Fibroblast of skin of left quadriceps (primary cell): ENCODE measurements around the gene SYT7.

Experiments
- DNase-seq, 2 experiments: peaks; one replicate each; pipeline ENCODE4 v3.0.0-alpha.2; 2013; ENCODE audit warnings: low read depth in 2 of 2

Gene SYT7

DNA sequence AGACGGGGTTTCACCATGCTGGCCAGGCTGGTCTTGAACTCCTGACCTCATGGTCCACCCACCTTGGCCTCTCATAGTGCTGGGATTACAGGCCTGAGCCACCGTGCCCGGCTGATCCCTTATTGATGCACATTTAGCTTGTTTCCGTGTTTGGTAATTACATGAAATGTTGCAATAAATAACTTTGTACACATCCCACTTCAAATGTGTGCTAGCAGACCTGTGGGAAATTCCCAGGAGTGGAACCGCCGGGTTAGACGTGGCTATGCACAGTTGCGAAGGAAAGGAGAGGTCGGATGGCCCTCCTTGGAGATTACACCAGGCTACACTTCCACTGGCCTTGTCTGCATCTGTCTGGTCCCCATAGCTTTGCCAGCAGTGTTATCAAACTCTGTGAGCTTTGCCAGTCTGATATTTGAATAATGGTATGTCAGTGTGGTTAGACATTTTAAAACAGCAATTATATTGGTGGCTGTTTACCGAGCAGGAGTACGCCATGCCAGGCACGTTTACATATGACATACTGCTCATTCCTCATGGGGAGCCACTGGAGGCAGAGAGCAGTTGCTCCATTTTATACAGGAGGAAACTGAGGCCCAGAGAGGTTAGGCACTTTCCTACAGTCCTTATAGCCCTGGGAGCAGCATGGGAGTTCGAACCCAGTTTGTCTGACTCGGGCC lies 27.2 kb upstream of the SYT7 start:
- no peak for DNase-seq

DNA sequence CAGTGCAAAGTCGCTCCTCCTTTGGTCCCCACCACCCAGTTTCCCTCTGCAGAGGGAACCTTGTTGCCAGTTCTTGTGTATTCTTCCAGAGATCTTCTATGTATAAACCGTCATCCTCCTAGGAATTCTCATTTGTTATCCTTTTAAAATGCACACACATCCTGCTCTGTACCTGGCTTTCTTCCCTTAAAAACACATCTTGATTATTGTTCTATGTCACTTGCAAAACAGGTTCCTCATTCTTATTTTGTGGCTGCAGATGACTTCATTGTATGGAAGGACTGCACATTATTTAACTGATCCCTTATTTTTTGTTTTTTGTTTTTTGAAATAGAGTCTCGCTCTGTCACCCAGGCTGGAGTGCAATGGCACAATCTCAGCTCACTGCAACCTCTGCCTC lies 26.6 kb upstream of the SYT7 start:
- no peak for DNase-seq

GRCh38 chr11:61603667-61604066 lies 22.8 kb upstream of the SYT7 start:
- no peak for DNase-seq

GRCh38 chr11:61602775-61603569 lies 22.1 kb upstream of the SYT7 start:
- peak; percentile 94 for DNase-seq

DNA sequence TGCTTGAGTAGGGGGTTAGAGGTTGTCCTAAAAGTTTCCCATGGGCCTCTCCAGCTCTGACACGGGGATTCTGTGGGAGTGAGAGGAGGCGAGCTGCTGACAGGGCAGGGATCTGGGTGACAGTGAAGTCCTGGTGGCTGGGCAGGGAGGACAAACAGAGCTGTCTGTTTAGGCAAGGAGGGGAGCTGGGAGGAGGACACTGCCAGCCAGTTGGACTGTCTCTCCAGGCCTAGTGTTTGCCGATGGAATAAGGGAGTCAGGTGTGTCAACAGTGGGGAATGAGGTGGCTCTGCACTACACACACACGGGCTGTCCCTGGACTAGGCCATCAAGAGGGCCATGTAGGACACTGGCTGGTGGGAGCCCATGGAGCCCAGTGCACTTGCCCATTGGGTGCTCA lies 20.6 kb upstream of the SYT7 start:
- DNase-seq = no peak

DNA sequence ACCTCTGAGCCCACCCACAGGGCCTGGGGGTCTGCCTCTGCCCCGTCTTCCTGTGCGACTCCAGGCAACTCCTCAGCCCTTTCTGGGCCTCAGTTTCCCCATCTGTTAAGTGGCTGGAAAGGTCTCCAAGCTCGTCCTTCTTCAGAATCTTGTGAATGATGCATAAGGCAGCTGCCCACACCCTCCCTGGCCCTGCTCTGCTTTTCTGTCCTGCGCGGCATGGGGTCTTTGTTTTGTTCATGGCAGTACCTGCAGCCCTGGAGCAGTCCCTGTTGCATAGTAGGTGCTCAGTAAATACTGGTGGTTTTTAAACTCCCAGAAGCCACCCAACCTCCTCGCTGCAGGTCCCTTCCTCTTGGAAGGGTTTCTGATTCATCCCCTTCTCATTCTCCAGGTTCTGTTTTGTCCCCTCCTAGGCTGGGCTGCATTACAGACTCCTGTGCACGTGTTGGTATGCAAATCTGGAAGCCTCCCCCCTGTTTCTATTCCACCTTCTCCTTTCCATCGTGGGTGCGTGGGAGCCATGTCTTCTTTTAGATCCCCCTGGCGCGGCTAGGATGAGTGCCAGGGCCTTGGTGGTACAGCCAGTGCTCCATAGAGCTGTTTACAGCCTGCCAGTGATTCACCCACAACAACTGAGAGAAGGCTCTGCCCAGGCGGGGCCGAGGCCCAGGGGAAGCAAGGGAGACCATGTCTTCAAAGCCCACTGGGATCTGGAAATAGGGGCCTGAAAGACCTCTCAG lies 19.3 kb upstream of the SYT7 start:
- no peak for DNase-seq

DNA sequence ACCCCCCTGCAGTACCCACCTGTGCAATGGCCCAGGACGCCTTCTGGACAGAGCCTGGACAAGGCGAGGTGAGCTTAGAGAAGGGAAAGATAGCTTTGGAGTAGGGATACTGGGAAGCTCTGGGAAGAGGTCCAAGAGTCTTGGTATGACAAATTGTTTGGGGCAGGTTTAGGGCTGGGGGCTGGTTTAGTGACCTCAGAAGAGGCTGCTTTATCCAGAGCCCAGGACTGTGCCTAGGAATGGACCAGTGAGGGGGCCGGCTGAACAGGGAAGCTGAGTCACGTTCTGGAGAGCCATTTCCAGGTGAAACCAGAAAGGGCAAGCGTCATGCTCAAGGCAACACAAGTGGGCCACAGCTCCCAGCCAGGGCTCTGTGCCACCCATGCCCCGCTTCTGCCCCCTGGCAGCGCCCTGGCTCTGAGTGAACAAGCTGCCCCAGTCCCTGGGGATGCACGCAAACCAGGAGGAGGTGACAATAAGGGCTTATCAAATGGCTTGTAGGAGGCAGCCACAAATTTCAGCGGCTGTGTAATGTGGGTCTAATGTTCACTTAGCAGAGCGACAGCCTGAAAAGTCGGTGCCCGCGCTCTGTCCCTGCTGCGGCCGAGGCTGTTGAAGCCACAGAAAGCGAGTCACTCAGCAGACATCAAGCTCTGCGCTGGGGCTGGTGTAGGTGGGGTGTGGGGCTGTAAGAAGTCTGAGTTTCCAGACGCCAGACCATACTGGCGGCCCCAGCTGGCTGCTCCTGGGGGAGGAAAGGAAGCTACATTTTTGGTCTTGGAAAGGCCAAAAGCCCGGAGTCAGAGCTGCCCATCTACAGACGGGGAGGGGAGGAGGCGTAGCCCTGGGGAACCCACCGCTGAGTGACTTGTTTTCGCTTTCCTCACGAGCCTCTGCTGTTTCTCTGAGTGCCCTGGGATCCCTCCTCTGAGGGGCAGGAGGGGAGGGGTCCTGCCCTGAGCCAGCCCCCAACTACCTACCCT lies 18.3 kb upstream of the SYT7 start:
- DNase-seq = no peak

DNA sequence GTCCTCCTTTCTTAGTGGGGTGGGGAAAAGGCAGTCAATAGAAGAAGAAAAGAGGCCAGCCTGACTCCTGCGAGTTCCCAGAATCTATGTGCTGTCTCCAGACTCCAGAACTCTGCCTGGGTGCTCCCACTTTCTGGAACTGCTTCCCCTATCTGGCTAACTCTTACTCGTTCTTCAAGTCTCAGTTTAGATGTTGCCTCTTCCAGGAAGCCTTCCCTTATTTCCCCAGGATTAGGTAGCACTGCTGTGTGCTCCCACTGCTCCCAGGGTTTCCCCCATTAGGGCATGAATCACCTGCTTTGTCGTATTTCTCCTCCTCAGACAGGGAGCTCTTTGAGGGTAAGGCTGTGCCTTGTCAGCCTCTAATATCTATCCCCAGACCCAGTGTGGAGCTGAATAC lies 17.5 kb upstream of the SYT7 start:
- no peak for DNase-seq

DNA sequence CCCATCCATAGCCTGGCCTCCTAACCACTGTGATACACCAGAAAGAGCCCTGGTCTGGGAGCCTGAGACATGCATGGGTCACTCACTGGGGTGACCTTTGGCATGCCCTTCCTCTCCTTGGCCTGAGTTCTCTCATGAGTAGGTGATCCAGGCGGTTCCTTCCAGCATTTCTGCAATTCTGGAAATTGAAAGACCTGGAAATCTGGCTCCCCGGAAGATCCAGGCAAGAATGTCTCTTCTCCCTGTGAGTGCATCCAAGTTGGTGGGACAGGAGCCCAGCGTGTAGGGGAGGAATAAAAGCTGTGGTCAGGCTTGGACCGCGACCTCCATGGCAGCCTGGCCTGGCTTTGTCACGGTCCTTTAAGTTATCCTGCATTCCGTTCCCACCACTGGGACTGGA lies 16.1 kb upstream of the SYT7 start:
- no peak for DNase-seq

DNA sequence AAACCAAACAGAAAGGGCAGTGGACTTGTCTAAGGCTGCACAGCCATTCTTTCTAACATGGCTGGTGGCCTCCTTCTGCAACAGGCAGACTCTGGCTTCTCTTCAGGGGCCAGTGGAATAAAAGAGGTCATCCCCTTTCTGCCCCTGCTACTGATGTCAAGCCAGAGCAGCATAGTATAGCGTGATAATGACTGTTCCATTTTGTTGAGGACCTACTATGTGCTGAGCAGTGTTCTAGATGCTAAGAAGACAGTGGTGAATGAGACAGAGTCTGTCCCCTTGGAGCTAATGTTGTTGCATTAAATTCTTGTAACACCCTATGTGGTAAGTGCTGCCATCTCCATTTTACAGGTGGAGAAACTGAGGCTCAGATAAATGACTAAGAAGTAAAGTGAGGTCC lies 15.7 kb upstream of the SYT7 start:
- no peak for DNase-seq

DNA sequence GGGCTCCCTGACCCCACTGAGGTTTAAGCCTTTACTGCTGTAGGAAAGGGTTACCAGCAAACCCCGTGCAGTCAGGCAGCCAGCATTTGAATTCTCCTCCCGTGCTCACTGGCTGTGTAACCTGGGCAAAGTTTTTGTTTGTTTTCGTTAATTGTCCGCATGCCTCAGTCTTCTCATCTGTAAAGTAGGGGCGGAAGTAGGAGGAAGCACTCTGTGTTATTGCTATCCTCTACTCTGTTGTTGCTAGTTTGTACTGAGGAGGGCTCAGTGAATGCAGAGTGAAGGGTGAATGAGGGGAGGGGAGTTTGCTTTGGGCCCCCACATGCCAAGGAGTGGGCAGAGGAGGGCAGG lies 14.0 kb upstream of the SYT7 start:
- DNase-seq = no peak

- no peak for DNase-seq
These were observed 12.3 kb upstream of the SYT7 start for GRCh38 chr11:61593151-61593550.

DNA sequence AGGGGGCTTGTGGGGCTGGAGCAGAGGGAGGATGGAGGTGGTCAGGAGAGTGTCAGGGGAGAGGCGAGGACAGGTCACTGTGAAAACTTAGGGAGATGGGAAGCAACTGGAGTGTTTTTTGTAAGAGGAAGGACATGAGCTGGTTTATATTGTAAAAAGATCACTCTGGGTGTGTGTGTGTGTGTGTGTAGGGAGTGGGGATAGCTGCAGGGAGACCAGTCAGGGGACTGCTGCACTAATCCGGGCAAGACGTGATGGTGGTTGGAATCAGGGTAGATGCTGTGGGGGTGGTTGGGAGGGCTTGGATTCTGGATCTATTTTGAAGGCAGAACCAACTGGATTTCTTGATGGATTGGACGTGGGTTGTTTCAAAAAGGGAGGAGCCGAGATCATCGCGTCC lies 11.3 kb upstream of the SYT7 start:
- DNase-seq = no peak

DNA sequence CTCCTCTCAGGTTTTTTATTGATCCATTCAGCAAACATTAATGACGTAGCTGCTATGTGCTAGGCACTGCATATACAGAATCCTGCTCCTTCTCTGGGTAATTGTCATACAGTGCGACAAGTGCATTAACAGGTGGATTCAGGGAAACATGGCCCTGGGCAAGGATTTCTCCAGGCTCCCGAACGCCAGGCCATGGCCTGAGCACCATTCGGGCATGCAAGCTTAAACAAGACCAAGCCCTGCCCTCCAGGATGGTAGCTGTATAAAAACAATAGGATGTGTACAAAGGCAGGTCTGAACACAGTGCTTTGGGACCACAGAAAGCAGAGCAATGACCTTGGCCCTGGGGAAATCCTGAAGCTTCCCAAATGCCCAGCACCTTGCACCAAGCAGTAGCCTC lies 9.1 kb upstream of the SYT7 start:
- no peak for DNase-seq

DNA sequence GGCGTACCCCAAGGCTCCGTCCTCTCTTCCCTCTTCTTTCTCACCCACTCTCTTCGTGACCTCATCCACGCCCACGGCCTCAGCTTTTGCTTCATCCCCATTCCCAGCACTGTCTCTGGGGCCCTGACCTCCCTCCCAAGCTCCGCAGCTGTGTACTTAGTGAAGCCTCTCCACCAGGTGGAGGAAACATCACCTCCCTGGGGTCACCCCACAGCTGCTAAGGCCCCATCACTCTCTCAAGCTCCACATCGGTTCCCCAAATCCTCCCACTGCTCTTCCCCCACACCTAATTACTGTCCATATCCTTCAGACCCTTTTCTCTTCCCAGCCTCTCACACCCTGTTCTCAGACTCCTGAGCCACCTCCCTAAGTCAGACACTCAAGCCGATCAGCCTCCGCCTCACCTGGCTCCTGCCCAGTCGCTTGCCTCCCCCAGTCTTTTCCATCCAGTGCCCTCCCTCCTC lies 7.9 kb upstream of the SYT7 start:
- no peak for DNase-seq

DNA sequence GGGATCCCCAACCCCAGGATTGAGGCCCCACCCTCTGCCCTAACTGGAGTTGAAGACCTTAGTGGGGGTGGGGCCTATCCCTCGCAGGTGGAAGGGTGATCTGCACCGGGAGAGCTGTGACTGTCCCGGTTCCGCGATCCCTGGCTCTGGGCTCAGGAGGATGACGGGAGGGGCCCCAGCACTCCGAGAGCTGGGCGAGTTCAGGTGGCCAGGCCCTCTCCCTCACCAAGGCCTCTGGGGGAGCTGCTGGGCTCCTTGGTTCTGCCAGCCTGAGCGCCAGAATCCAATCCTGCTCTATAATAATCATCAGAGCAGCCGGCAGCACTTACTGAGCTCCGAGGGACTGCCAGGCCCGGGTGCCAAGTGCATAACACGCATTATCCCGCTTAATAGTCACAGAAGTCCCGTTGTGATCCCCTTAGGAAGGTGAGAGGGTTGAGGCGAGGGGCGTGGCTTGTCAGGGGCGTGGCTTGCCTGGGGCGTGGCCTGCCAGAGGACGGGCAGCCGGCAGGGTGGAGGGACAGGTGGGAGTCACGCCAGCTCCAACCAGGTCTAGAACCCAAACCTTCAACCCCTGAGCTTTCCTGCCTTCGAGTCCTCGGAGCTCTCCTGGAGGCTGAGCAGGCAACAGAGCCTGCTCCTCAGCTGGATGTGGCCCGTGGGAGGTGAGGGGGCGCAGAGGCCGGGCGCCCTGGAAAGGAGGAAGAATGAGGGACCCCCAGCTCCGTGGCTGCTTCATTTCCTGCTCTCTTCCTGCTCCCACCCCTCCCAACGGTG lies 7.3 kb upstream of the SYT7 start:
- DNase-seq = no peak

DNA sequence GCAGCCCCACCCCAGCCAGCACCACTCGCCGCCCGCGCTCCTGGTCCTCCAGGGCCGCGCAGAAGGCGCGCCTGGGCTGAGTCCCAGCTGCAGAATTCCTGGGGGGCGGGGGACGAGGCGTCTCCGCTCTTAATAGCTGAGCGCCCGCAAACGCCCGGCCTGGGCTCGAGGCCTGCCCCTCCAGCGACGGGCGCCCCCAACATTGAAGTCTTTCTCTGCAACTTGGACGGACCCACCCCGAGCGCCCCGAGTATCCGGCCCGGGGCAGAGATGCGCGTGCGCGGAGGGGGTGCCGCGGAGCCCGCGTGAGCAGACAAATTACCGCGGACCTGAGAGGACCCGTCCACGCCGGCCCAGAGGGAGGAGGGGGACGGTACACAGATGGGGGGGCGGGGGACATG lies 6.7 kb upstream of the SYT7 start:
- no peak for DNase-seq

GRCh38 chr11:61586792-61587430 lies 6.0 kb upstream of the SYT7 start:
- no peak for DNase-seq

- no peak for DNase-seq
These were observed 4.2 kb upstream of the SYT7 start for GRCh38 chr11:61585115-61585514.

GRCh38 chr11:61581931-61582330 lies 1.1 kb upstream of the SYT7 start:
- no peak for DNase-seq
